Skeletal muscle tissue (tissue), 4 donors: ENCODE results near the gene UGT1A7. TPM values are rescaled to one million over a fixed set of nuclear protein-coding genes. Genes with fewer than 3 reads are reported as not detected.
"Not testable (repeated sequence)": the region's sequence is repeated elsewhere in the genome, so short reads cannot be mapped to it uniquely, and the experiment has no call there.

ENCODE experiments used
- H3K27ac ChIP-seq: one replicate; pipeline ENCODE4 v1.7.0; 2013; ENCODE audit warnings: mild to moderate bottlenecking, low read depth, low read length, inconsistent platforms
- H3K27me3 ChIP-seq, 3 donors: one replicate each; pipeline ENCODE4 v1.7.0; 2013; ENCODE audit warnings: low read length in 3 of 3; ENCODE audit not compliant: control insufficient read depth in 3 of 3, insufficient read depth in 3 of 3
- H3K36me3 ChIP-seq, 3 donors: one replicate each; pipeline ENCODE4 v1.7.0; 2013; ENCODE audit warnings: low read length in 3 of 3; ENCODE audit not compliant: control insufficient read depth in 3 of 3, insufficient read depth in 3 of 3
- H3K4me1 ChIP-seq, 3 donors: one replicate each; pipeline ENCODE4 v1.7.0; 2013; ENCODE audit warnings: low read length in 3 of 3, mild to moderate bottlenecking in 3 of 3; ENCODE audit not compliant: control insufficient read depth in 3 of 3, insufficient read depth in 3 of 3
- H3K4me3 ChIP-seq, 3 donors: one replicate each; pipeline ENCODE4 v1.7.0; 2013; ENCODE audit warnings: low read length in 3 of 3
- H3K9ac ChIP-seq, 3 donors: one replicate each; pipeline ENCODE4 v1.7.0; 2013; ENCODE audit warnings: low read length in 3 of 3, mild to moderate bottlenecking in 3 of 3, moderate library complexity in 2 of 3, low read depth in 1 of 3
- H3K9me3 ChIP-seq, 3 donors: one replicate each; pipeline ENCODE4 v1.7.0; 2013; ENCODE audit warnings: low read length in 3 of 3; ENCODE audit not compliant: control insufficient read depth in 3 of 3
- total RNA-seq: library from RNA; depleted of rRNA; stranded (reverse); fragments of >200 nt; gene quantifications from one replicate; pipeline ENCODE4 v1.2.3, GENCODE V29; 2014
- donor health status: Osteomylitis.

Gene UGT1A7
- total RNA-seq, 1 donor from 2014 or later, result not detected

GRCh38 chr2:233743464-233744259, 62.0 kb downstream of the UGT1A7 start:
- Histone ChIP-seq H3K9ac (no peak overlapping the region), H3K36me3 (no peaks in the 10 kb centered on the region), H3K27ac (no peak overlapping the region), H3K9me3 (no peaks in the 10 kb centered on the region), H3K4me1 (no peaks in the 10 kb centered on the region), H3K4me3 (no peak overlapping the region), H3K27me3 (peaks cover 0 to 10% (median 0%) of the 10 kb centered on the region in 3 donors)

GRCh38 chr2:233745073-233745755, 63.5 kb downstream of the UGT1A7 start:
- Histone ChIP-seq H3K27ac (no peak overlapping the region), H3K9ac (no peak overlapping the region), H3K9me3 (no peaks in the 10 kb centered on the region)

GRCh38 chr2:233745838-233746237, 64.1 kb downstream of the UGT1A7 start:
- H3K27me3 ChIP-seq, result peaks cover 0 to 10% (median 0%) of the 10 kb centered on the region in 3 donors

More at GRCh38 chr2:233745073-233745755, 63.5 kb downstream of the UGT1A7 start:
- Histone ChIP-seq H3K4me3 (no peak overlapping the region), H3K4me1 (no peaks in the 10 kb centered on the region), H3K27me3 (peaks cover 0 to 10% (median 0%) of the 10 kb centered on the region in 3 donors), H3K36me3 (no peaks in the 10 kb centered on the region)

GRCh38 chr2:233746475-233747282, 65.0 kb downstream of the UGT1A7 start:
- Histone ChIP-seq H3K27ac (no peak overlapping the region), H3K36me3 (no peaks in the 10 kb centered on the region)

More at GRCh38 chr2:233745838-233746237, 64.1 kb downstream of the UGT1A7 start:
- H3K9me3 ChIP-seq, H3K36me3 ChIP-seq, H3K9ac ChIP-seq, H3K4me3 ChIP-seq, H3K4me1 ChIP-seq, H3K27ac ChIP-seq: not testable (repeated sequence)

GRCh38 chr2:233747283-233747544, 65.5 kb downstream of the UGT1A7 start:
- H3K27ac ChIP-seq, result no peak overlapping the region

More at GRCh38 chr2:233746475-233747282, 65.0 kb downstream of the UGT1A7 start:
- H3K9ac ChIP-seq, result no peak overlapping the region
- no peaks in the 10 kb centered on the region for H3K4me1 ChIP-seq
- H3K4me3 ChIP-seq, result no peak overlapping the region
- peaks cover 0 to 3% (median 0%) of the 10 kb centered on the region in 3 donors for H3K27me3 ChIP-seq
- H3K9me3 ChIP-seq, result no peaks in the 10 kb centered on the region

GRCh38 chr2:233750689-233751088, 69.0 kb downstream of the UGT1A7 start:
- H3K9me3 ChIP-seq, H3K4me3 ChIP-seq, H3K9ac ChIP-seq, H3K27ac ChIP-seq, H3K27me3 ChIP-seq, H3K36me3 ChIP-seq, H3K4me1 ChIP-seq: not testable (repeated sequence)

More at GRCh38 chr2:233747283-233747544, 65.5 kb downstream of the UGT1A7 start:
- Histone ChIP-seq H3K4me1 (no peaks in the 10 kb centered on the region), H3K27me3 (no peaks in the 10 kb centered on the region), H3K4me3 (no peak overlapping the region), H3K36me3 (no peaks in the 10 kb centered on the region), H3K9me3 (no peaks in the 10 kb centered on the region), H3K9ac (no peak overlapping the region)

- H3K9me3 ChIP-seq, H3K36me3 ChIP-seq, H3K4me3 ChIP-seq, H3K9ac ChIP-seq, H3K4me1 ChIP-seq, H3K27ac ChIP-seq, H3K27me3 ChIP-seq: not testable (repeated sequence)
Measured at GRCh38 chr2:233751212-233752009, 69.7 kb downstream of the UGT1A7 start.

- Histone ChIP-seq H3K9me3 (peaks cover 0 to 3% (median 0%) of the 10 kb centered on the region in 3 donors), H3K27ac (no peak overlapping the region), H3K4me3 (no peak overlapping the region), H3K9ac (no peak overlapping the region), H3K36me3 (no peaks in the 10 kb centered on the region), H3K27me3 (no peaks in the 10 kb centered on the region), H3K4me1 (no peaks in the 10 kb centered on the region)
Measured at GRCh38 chr2:233754872-233755611, 73.3 kb downstream of the UGT1A7 start.
